ENCODE results near the gene TTC16.

Gene TTC16

DNA sequence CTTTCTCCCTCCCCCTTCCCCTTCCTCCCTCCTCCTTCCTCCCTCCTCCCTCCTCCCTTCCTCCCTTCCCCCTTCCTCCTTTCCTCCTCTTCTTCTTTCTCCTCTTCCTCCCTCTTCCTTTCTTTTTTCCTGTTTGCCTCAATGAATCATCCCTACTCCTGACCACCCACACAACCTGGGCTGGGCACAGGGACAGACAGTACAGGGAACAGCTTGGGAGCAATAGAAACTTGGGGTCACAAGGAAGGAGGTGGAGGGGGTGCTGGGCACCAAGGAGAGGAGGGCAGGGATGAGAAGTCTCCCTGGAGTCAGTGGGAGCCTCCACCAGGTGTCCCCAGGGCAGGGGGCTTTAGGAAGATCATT lies 5.0 kb downstream of the TTC16 start:
- ATAC-seq (ENCODE audit: low read depth) (no peak), DNase-seq (ENCODE audit: low spot score in 2 of 2) (no peak)
- peaks cover 6% of the 10 kb centered on the region for H3K4me1 Mint-ChIP-seq
- H3K9me3 Mint-ChIP-seq, result peaks cover 1% of the 10 kb centered on the region
- H3K4me3 Mint-ChIP-seq, result no peak overlapping the region
- H3K27me3 Mint-ChIP-seq, result peaks cover 4% of the 10 kb centered on the region
- no peak overlapping the region for H3K27ac Mint-ChIP-seq
- no peaks in the 10 kb centered on the region for H3K36me3 Mint-ChIP-seq

DNA sequence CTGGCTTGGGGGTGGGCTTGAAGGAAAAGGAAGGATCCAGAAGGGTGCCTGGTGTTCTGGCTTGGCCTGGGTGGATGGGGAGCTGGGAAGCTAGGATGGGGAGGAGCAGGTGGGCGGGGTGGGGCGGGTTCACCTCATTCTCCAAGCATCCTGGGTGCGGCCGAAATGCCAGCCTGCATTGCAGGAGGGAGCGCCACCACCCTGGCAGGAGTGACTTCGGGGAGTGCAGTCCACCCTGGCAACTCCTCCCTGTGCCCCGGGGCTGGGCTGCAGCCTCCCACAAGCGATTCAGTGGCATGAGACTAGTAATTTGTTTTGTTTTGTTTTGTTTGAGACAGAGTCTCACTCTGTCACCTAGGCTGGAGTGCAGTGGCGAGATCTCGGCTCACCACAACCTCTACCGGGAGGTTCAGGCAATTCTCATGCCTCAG lies 5.5 kb downstream of the TTC16 start:
- Mint-ChIP-seq H3K9me3 (peaks cover 1% of the 10 kb centered on the region), H3K4me1 (peaks cover 3% of the 10 kb centered on the region), H3K27me3 (peaks cover 4% of the 10 kb centered on the region), H3K36me3 (no peaks in the 10 kb centered on the region), H3K27ac (no peak overlapping the region), H3K4me3 (no peak overlapping the region)
- no peak for ATAC-seq (ENCODE audit: low read depth)
- DNase-seq (ENCODE audit: low spot score in 2 of 2), result no peak

GRCh38 chr9:127722055-127722745 lies 6.3 kb downstream of the TTC16 start:
- Mint-ChIP-seq H3K36me3 (no peaks in the 10 kb centered on the region), H3K4me1 (peaks cover 3% of the 10 kb centered on the region), H3K9me3 (peaks cover 1% of the 10 kb centered on the region), H3K4me3 (no peak overlapping the region), H3K27me3 (peaks cover 4% of the 10 kb centered on the region), H3K27ac (no peak overlapping the region)
- DNase-seq (ENCODE audit: low spot score in 2 of 2) (no peak), ATAC-seq (ENCODE audit: low read depth) (no peak)

DNA sequence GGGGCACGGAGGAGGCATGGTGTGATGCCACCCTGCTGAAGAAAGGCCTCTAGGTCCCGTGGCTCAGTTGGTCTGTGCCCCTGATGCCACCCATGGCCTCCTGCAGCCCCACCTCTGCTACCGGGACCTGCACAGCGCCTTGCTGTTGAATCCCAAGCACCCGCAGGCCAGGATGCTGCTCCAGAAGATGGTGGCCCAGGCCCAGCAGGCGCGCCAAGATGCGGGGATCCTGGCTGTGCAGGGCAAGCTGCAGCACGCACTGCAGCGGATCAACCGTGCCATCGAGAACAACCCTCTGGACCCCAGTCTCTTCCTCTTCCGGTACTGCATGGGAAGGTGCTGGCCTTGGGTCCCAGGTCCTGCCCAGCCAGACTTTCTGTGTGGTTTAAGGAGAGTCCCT lies 7.1 kb downstream of the TTC16 start:
- Mint-ChIP-seq H3K4me3 (no peak overlapping the region), H3K27ac (no peak overlapping the region), H3K4me1 (peaks cover 3% of the 10 kb centered on the region), H3K27me3 (peaks cover 4% of the 10 kb centered on the region), H3K9me3 (peaks cover 1% of the 10 kb centered on the region), H3K36me3 (no peaks in the 10 kb centered on the region)
- DNase-seq (ENCODE audit: low spot score in 2 of 2) (no peak), ATAC-seq (ENCODE audit: low read depth) (no peak)

- H3K4me3 Mint-ChIP-seq, result no peak overlapping the region
- DNase-seq (ENCODE audit: low spot score in 2 of 2) (no peak), ATAC-seq (ENCODE audit: low read depth) (no peak)
- no peak overlapping the region for H3K27ac Mint-ChIP-seq
- H3K27me3 Mint-ChIP-seq, result peaks cover 4% of the 10 kb centered on the region
- H3K9me3 Mint-ChIP-seq, result peaks cover 1% of the 10 kb centered on the region
- H3K4me1 Mint-ChIP-seq, result peaks cover 3% of the 10 kb centered on the region
- no peaks in the 10 kb centered on the region for H3K36me3 Mint-ChIP-seq
Measured at GRCh38 chr9:127723444-127723843, 7.6 kb downstream of the TTC16 start.

GRCh38 chr9:127724012-127724411 lies 8.1 kb downstream of the TTC16 start:
- H3K27ac Mint-ChIP-seq, result no peak overlapping the region
- H3K4me1 Mint-ChIP-seq, result peaks cover 3% of the 10 kb centered on the region
- H3K27me3 Mint-ChIP-seq, result peaks cover 4% of the 10 kb centered on the region
- no peak for ATAC-seq (ENCODE audit: low read depth)
- DNase-seq (ENCODE audit: low spot score in 2 of 2), result no peak
- no peak overlapping the region for H3K4me3 Mint-ChIP-seq
- peaks cover 1% of the 10 kb centered on the region for H3K9me3 Mint-ChIP-seq
- no peaks in the 10 kb centered on the region for H3K36me3 Mint-ChIP-seq

DNA sequence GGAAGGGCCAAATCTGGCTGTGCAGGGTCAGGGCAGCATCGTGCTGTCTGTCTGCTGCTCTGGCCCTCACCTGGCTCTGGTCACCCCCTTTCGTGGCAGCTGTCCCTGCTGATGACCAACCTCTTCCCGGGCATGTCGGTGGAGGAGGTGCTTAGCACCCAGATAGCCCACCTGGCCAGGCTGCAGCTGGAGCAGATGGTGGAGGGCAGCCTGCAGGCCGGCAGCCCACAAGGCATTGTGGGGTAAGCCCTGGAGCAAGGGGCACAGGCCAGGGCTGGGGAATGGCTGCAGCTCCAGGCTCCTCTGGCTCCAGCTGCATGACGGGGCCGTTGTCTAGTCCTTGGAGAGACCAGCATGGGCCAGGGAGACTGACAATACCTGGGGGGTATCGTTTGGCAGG lies 11.0 kb downstream of the TTC16 start:
- ATAC-seq (ENCODE audit: low read depth) (no peak), DNase-seq (ENCODE audit: low spot score in 2 of 2) (no peak)
- Mint-ChIP-seq H3K9me3 (no peaks in the 10 kb centered on the region), H3K27me3 (peaks cover 1% of the 10 kb centered on the region), H3K4me1 (no peaks in the 10 kb centered on the region), H3K36me3 (peaks cover 2% of the 10 kb centered on the region), H3K4me3 (no peak overlapping the region), H3K27ac (no peak overlapping the region)

DNA sequence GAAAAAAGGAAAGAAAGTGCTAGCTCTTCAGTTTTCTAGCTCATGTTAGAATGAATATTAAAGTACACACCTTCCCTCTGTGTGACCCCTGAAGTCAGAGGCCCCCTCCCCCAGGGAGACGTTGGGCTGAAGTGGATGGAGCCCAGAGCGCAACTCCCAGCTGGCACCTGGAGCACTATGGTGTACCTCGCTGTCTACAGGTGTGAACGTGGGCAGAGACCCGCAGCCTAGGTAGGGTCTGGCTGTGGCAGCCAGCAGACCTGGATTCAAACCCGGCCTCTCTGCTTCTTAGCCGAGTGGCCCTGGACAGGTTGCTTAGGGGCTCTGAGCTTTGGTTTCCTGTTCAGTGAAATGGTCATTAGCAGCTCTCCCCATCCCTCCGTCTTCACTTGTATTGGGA lies 12.9 kb downstream of the TTC16 start:
- Mint-ChIP-seq H3K4me1 (peaks cover 3% of the 10 kb centered on the region), H3K4me3 (no peak overlapping the region), H3K9me3 (no peaks in the 10 kb centered on the region), H3K36me3 (peaks cover 4% of the 10 kb centered on the region), H3K27me3 (peaks cover 1% of the 10 kb centered on the region), H3K27ac (no peak overlapping the region)
- DNase-seq (ENCODE audit: low spot score in 2 of 2) (no peak), ATAC-seq (ENCODE audit: low read depth) (no peak)

DNA sequence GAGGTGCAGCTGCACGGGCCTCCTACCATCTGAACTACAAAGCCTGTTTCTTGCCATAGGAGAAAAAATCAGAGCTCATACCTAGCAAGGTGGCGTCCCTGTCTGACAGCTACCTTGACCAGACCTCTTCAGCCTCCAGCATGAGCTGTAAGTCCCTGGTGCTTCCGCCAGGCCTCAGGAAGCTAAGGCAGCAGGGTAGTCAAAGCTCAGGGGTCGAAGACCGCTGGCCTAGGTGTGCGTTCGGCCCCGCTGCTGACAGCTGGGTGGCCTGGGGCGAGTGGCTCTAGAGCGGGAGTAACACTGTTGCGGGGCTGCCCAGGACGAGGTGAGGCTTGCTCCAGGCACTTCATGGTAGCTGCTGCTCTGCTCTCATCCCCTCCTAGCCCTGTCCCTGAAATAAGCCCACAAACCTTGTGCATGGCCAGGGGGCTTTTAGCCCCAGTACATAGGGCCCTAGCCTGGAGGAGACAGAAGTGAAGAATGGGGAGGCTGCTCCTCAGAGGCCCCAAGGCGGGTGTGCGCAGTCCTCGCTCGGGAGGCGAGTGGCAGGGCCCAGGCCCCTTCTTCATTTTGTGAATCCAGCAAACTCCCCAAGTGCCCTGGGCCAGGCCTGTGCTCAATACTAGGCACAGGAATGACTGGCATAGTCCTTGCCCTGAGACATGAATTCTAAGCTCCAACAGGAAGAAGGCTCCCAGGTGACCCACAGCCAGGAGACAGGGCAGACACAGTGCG lies 13.8 kb downstream of the TTC16 start:
- no peak for DNase-seq (ENCODE audit: low spot score in 2 of 2)

DNA sequence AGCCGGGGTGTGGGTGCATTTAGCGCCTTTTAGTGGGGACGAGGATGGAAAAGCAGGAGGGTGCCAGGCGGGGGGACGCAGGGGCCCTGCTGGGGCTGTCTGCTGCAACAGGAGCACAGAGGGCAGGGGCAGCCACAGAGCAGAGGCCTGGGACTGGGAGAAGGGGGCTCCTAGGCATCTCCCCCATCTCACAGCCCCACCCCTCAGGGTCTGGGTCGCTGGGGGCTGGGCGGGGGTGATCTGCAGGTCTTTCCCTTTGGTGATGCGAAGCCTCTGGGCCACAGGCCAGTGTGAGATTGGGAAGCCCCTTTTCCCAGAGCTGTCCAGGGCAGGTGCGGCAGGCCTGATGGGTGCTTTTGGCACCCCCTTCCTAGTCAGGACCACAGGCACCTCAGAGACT lies 14.4 kb downstream of the TTC16 start:
- H3K9me3 Mint-ChIP-seq, result no peaks in the 10 kb centered on the region
- DNase-seq (ENCODE audit: low spot score in 2 of 2) (no peak), ATAC-seq (ENCODE audit: low read depth) (no peak)
- H3K27ac Mint-ChIP-seq, result no peak overlapping the region
- no peaks in the 10 kb centered on the region for H3K27me3 Mint-ChIP-seq
- no peak overlapping the region for H3K4me3 Mint-ChIP-seq
- peaks cover 3% of the 10 kb centered on the region for H3K4me1 Mint-ChIP-seq
- H3K36me3 Mint-ChIP-seq, result peaks cover 4% of the 10 kb centered on the region

More for the DNA sequence above, 13.8 kb downstream of the TTC16 start:
- no peak for ATAC-seq (ENCODE audit: low read depth)
- Mint-ChIP-seq H3K9me3 (no peaks in the 10 kb centered on the region), H3K36me3 (peaks cover 4% of the 10 kb centered on the region), H3K4me1 (peaks cover 3% of the 10 kb centered on the region), H3K27ac (no peak overlapping the region), H3K4me3 (no peak overlapping the region), H3K27me3 (no peaks in the 10 kb centered on the region)

GRCh38 chr9:127730799-127731410 lies 15.0 kb downstream of the TTC16 start:
- Mint-ChIP-seq H3K27ac (no peak overlapping the region), H3K9me3 (no peaks in the 10 kb centered on the region), H3K27me3 (no peaks in the 10 kb centered on the region), H3K36me3 (peaks cover 4% of the 10 kb centered on the region), H3K4me1 (peaks cover 3% of the 10 kb centered on the region), H3K4me3 (no peak overlapping the region)
- no peak for DNase-seq (ENCODE audit: low spot score in 2 of 2)
- no peak for ATAC-seq (ENCODE audit: low read depth)

DNA sequence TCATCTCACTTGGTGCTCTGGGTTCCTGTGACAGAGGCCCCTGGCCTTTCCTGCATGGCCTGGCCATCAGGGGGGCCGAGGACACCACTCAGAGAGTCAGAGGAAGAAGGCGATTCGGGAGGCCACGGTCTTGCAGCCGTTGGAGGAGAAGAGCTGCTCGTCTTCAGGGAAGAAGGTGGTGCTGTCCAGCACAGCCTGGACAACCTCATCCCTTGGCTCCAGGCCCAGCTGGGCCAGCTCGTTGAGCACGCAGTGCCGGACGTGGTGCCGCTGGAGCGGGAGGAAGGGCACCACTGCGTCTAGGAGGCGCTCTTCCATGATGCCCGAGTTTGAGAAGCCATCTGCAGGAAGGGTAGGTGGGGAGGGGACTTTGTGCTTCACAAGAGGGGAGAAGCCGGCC lies 16.1 kb downstream of the TTC16 start:
- no peak for DNase-seq (ENCODE audit: low spot score in 2 of 2)
- H3K4me1 Mint-ChIP-seq, result peaks cover 3% of the 10 kb centered on the region
- no peak for ATAC-seq (ENCODE audit: low read depth)
- H3K36me3 Mint-ChIP-seq, result peaks cover 7% of the 10 kb centered on the region
- peak overlapping the region; percentile 9 for H3K27ac Mint-ChIP-seq
- no peaks in the 10 kb centered on the region for H3K9me3 Mint-ChIP-seq
- H3K27me3 Mint-ChIP-seq, result no peaks in the 10 kb centered on the region
- no peak overlapping the region for H3K4me3 Mint-ChIP-seq

DNA sequence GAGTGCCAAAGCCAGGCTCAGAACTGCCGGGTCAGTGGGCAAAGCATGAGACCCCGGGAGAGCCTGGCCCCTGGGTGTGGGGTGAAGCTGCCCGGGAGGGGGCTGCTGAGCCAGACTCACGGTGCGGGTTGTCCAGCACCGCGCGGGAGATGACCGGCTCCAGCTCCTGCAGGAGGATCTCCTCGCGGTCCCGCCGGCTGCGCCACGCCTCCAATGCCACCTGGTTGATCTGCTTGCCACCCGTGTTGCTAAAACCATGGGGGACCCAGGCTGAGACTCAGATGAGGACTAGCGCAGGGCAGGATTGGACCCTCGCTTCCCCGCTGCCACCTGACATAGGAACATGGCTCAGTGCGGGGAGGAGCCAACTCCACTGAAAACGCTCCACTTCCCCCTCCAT lies 16.6 kb downstream of the TTC16 start:
- Mint-ChIP-seq H3K27me3 (no peaks in the 10 kb centered on the region), H3K36me3 (peaks cover 9% of the 10 kb centered on the region), H3K9me3 (no peaks in the 10 kb centered on the region), H3K27ac (no peak overlapping the region), H3K4me3 (no peak overlapping the region), H3K4me1 (peaks cover 3% of the 10 kb centered on the region)
- no peak for DNase-seq (ENCODE audit: low spot score in 2 of 2)
- no peak for ATAC-seq (ENCODE audit: low read depth)

- Mint-ChIP-seq H3K27ac (peak overlapping the region; percentile 69), H3K27me3 (no peaks in the 10 kb centered on the region), H3K36me3 (peaks cover 14% of the 10 kb centered on the region), H3K9me3 (no peaks in the 10 kb centered on the region), H3K4me3 (peak overlapping the region; percentile 37), H3K4me1 (peaks cover 3% of the 10 kb centered on the region)
- no peak for DNase-seq (ENCODE audit: low spot score in 2 of 2)
- ATAC-seq (ENCODE audit: low read depth), result no peak
Measured at GRCh38 chr9:127733614-127734013, 17.7 kb downstream of the TTC16 start.
